ENCODE measurements around the gene TCP11.
A peak's percentile ranks its signal among the peaks of the same experiment; 100 is the strongest.

Gene TCP11

DNA sequence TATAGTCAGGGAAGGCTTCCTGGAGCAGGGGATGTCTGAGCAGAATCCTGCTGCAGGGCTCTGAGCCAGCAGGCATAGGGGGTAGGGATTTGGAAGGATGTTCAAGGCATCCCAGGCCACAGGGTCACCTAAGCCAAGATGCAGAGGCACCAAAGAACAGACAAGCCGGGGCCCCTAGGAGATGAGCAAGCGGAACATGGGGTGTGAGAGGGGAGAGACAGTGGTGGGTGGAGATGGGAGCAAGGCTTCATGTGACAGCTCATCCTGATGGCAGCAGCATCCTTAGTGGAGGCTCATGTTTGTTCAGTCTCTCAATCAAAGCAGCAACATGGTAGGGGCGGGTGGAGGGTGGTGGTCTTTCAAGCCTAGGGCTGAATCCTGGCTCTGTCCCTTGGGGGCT lies 29.8 kb upstream of the TCP11 start:
- DNase-seq, result no peak

DNA sequence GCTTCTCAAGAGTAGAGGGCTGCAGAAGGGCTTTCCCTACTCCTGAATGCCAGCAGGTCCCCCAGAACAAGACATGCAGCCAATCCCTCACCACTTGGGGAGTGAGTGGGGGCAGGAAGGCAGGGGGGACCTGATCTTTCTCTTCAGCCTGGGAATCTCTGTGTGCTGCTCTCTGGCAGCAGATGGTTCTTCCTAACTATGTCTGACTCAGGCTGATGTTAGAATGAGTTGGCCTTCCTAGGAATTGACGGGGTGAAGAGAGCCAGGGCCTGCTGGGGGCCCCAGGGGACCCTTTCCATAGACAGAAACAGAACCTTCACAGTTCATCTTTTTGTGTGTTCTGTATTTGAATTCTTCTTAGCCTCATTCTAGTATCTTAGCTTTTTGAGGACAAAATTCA lies 29.0 kb upstream of the TCP11 start:
- no peak for DNase-seq

DNA sequence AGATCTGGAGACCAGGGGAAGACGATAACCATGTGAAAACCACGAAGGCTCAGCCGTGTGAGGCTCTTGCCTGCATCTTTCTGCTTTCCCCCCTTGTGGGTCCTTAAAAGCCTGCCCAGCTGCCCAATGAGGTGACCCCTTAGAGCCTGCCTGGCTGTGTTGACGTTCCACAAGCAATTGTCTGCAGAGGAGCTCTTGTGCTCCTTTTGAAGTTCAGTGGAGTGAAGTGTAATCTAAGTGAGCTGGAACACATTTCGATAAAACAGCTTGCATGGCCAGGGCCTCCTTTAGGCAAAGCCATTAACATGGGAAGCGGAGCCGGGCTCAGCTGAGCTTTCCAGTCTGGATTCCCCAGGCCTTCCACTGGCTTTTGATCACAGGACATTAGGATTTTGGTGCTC lies 27.3 kb upstream of the TCP11 start:
- DNase-seq, result no peak

DNA sequence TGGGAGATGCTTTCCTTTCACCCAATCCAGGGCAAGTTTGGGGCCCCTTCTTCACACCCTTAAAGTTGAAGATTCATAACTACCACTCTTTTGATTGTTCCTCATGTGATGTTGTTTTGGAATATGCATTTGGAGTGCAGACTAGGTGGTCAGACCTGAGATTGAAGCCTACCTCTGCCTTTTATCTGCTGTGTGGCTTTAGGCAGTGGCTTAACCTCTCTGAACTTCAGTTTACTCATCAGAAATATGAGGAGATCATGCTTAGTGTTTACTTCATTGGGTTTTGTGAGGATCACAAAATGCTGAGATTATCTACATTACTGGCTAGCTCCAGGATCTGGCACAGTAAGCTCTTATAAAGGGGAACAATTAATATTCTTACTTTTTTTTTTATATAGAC lies 26.4 kb upstream of the TCP11 start:
- no peak for DNase-seq

DNA sequence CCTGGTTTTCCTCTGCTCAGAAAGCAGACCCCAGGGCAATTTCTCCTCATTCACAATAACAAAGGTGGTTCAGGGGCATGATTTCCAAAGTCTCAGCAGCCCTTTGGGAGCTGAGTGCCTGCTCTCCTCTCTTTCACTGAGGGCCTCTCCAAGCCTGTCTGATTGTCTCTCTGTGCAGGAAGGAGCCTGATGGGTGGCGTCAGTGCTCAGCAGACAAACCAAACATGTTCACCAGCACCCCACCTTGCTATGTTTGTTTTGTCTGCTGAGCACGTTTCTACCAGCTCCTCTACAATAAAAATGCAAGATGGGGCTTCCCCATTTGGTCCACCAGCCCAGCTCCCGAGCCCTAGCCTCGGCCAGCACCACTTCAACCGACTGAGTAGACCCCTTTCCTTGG lies 25.4 kb upstream of the TCP11 start:
- DNase-seq, result no peak

DNA sequence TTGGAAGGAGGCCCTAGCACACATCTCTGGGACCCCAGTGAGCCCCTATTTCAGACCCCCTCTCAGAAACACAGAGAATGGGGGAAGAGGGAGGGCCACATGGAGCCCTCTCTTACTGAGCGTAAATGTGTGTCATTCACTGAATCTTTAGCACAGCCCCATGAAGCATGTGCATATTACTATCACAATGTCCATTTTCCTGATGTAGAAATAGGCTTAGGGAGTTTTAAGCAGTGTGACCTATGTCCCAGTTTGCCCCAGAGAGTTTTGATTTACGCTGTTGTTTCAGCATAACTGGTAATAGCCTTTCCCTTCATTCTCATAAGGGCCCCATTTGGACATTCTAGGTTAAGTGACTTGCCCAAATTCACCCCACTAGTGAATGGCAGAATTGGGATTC lies 25.0 kb upstream of the TCP11 start:
- no peak for DNase-seq

DNA sequence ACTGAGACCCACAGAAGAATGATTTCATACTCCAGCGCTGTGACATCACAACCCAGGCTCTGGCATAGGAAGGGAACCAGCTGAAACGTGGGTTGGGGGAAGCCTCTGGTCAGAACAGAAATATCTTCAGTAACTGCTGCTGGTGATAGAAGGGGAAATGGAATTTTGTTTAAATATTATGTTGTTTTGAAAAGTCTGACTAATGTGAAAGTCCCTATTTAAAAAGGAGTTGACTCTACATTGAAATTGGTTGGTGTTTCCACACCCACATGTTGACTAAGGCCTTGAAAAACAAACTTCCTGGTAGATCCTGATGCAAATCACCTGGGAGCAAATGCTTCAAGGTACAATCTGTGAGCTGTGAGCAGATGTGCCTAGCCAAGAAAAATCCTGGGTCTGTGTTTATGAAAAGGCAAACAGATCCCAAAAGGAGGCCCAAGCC lies 24.5 kb upstream of the TCP11 start:
- DNase-seq, result no peak

DNA sequence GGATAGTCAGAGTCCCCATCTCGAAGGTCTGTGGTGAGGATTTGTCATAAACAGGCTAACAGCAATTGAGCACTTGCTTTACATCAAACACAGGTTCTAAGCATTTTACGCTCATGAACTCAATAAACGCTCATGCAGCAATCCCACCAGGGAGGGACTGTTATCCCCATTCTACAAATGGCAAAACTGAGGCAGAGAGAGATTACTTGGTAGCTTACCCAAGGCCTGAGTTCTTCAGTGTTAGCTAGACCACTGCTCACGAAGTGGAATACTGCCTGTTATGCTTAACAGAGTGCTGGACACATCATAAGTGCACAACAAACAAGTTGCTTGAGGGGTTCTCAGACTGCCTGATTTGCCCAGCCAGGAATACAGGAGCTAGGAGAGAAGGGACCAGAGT lies 23.7 kb upstream of the TCP11 start:
- no peak for DNase-seq

DNA sequence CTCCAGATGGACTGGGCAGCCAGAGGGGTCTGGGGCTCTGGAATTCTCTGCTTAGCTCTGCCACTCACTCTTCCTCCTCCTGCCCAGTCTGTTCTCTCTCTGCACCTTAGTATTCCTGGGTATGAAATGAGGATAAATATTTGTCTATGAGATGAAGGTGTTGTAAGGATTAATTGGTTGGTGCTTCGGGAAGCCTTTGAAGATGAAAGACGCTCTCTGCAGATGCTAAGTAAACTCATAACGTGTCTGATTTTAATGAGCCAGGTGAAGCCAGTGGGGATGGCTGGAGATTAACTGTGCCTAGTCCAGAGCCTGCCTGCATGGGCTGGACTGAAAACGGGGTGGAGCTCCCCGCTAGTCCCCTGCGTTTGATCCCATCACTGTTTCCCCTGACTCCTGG lies 23.1 kb upstream of the TCP11 start:
- DNase-seq, result no peak

DNA sequence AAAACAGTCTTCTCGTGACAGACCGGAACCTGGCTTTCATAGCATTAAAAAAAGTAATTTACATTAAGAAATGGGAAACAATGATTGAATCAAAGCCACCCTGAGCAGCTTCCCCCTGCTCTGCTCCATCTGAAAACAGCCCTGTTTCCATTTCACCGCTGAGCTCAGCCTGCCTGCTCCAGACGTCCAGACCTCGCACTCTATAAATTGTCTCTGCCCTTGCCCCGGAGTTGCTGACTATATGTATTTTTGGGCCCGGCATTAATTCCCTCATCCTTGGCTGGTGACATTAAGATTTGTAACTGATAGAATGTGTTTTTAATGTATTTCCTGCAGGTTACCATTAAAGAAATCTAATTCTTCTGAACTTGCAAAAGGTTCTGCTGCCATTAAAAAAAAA lies 22.7 kb upstream of the TCP11 start:
- no peak for DNase-seq

DNA sequence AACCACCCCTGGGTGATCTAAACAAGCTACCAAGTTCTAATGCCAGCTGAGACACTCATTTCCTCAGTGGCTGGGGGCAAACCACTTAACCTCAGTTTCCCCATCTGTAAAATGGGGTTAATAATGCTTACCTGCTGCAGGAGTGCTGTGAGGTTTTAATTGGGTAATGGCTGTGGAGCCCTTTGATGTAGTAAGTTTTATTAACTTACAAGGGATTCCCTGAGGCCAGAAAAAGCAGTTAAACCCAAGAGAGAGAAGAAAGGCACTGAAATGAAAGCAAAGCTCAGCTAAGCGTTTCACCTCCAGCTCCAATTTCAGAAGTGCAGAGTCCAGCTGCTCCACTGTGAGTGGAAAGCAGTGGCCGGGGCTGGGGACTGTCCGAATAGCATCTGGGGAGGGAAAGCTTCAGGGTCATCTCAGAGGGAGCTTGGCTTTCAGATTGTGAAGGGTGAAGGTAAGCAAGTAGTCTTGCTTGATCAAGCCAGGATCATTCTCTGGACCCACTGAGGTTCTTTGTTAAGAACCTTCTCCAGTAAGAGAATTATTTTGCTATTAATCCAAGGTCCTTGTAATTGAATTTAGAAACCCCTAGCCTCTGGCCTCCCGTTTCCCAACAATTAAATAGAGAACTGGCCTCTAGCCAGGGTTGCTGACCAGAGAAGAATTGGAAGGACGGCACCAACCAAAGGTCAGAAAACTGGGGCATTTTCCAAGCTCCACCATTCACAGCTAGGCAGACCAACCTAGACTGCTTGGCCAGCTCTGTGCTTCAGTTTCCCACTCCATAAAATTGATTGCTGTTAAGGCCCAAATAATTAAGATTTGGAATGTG lies 20.9 kb upstream of the TCP11 start:
- DNase-seq, result no peak

DNA sequence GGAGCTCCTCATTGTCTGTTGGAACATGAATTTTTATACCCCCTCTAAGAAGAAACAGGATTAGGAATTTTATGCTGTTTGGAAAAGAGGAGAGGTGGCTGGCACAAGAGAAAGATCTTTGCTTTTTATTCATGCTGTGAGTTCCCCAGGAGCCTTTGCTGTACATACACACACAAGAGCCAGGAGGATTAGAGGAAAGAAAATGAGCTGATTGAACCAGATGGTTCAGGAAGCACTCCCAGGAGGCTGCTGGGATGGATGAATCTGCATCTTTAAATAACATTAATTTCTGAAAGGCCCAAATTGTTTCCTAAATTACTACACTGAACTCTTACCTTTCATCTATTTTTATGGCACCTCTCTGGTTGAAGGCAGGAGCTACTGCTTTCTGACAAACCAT lies 20.1 kb upstream of the TCP11 start:
- DNase-seq, result no peak

DNA sequence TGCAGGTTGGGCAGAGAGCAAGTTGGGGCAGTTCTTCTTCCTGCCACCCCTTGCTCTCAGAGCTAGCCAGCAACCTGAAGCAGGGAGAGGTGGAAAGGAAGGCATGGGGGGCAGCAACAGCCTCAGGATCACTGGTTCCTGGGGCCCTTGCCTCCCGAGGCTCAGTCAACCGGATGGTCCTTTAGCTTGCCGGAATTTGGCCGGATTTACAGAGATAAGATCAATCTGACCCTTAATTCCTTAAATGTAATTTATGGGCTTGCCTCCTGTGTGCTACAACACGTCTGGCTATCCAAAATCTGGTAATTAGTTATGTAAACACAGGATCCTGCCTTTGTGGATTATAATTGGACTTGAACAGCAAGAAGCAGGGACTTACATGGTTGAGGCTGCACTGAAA lies 19.5 kb upstream of the TCP11 start:
- DNase-seq, result no peak

DNA sequence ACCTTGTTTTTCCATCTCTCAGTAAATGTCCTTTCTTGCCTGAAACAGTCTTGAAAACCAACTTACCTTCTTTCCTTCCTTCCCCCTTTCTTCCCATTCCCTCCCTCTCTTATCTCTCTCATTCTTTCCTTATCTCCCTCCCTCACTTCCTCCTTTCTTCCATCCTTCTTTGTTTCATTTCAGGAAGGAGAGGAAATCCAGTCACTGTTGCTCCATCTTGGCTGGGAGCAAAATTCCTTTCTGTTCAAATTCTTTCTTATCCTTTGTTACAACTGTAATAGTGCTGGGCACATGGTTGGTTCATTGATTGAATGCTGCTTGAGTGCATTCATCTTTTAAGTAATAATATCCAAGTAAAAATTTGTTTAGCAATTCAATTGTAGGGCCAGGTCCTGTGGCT lies 17.4 kb upstream of the TCP11 start:
- no peak for DNase-seq

DNA sequence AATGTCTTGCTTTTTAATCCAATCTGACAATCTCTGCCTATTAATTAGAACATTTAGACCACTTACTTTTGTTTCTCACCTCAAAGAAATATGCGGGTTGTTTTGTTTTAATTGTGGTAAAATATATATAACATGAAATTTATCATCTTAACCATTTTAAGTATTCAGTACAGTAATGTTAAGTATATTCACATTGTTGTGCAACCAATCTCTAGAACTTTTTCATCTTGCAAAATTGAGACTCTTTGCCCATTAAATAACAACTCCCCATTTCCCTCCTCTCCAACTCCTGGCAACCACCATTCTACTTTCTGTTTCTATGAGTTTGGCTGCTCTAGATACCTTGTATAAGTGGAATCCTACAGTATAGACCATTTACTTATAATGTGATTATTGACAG lies 13.8 kb upstream of the TCP11 start:
- DNase-seq, result no peak

DNA sequence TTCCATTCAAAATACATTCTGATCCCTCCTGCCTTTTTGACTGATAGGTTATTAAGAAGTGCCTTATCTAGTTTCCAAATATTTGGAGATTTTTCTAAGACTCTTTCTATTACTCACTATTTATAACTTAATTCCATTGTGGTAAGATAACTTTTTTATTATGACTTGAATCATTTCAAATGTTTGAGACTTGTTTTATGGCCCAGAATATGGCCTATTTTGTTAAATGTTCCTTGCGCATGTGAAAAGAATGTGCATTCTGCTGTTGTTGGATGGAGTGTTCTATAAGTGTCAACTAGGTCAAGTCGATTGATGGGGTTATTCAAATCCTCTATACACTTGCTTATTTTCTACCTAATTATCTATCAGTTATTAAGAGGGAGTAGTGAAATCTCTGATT lies 13.1 kb upstream of the TCP11 start:
- no peak for DNase-seq

DNA sequence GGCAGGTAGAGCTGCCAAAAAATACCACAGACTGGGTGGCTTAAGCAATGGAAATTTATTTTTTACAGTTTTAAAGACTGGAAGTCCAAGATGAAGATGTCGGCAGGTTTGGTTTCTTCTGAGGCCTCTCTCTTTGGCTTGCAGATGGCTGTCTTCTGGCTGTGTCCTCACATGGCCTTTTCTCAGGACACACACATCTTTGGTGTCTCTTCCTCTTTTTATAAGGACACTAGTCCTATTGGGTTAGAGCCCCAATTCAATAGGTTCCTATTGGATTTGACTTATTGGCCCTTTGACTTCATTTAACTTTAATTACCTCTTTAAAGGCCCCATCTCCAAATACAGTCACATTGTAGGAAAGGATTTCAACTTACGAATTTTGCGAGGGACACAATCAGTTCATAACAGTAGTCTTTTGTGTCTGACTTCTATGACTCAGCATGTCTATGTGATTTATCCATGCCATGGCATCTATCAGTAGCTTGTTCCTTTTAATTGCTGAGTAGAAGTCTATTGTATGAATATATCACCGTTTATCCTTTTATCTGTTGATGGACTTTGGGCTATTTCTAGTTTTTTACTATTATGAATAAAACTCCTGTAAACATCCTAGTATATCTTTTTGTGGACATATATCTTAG lies 11.0 kb upstream of the TCP11 start:
- DNase-seq, result no peak

DNA sequence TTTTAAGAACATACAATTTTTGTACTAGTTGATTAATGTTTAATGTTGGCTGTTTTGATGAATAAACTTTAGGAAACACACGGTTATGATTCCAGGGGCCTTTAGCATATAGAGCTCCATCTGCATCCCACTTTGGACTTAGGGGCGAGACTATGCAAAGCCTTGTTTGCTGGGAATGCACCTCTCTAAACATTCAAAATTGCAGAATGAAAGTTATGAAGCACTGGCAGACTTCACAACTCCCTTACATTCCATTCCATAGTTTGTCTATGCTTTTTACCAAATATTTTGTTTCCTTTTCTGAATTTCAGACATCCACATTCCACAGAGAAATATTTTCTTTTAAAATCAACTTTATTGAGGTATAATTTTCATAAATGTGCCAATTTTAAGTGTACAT lies 10.3 kb upstream of the TCP11 start:
- no peak for DNase-seq

DNA sequence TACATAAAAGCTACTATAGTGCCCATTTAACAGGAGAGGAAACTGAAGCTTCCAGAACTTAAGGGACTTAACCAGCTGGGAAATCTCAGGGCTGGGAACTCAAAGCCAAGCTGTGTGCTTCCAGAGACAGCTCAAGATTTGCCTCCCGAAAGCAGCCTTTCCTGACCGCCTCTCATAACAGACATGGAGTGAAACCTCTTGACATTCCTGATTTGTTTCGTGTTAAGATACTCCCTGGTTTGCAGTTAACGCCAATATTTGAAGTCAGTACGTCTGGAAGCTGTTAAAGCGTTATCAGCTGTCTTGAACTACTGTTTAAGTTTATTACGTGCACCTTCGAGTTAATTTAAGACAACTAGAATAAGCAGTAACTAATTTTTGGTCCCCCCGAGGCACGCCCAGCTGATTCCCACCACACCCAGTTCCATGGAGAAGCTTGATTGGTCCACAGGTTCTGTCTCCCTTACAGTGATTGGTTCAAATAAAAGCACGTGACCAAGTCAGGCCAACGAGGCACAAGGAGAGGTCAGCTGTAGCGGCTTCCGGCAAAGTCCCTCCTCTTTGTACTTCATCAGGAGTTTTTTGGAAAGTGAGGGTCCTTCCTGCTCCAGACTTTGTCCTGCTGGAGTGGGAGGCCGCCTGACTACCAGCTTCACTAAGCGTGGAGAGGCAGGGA lies 8.9 kb upstream of the TCP11 start:
- no peak for DNase-seq

DNA sequence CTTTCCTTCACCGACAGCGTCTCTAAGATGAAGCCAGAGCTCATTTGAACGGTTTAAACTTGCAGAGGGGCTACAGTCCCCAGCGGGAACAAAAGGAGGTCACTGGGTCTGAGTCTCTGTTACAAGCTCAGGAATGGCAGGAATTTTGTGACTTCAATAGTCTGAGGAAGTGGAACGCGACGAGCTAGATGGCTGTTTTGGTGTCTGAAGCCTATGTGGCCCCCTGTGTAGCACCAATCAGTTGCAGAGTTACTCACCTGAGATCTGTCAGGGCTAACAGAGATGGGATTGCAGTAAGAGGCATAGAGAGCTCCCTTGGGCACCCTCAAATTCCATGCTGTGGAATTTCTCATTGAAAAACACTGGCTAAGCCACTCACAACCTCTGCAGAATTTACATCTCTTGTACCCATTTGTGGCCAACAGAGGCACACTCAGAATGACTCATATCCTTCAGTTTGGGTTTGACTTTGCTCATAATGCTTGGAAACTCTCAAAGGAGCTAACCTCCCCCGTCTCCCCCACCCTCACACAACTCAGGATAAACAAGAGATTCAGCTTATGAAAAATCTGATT lies 7.1 kb upstream of the TCP11 start:
- DNase-seq, result peak; percentile 87

DNA sequence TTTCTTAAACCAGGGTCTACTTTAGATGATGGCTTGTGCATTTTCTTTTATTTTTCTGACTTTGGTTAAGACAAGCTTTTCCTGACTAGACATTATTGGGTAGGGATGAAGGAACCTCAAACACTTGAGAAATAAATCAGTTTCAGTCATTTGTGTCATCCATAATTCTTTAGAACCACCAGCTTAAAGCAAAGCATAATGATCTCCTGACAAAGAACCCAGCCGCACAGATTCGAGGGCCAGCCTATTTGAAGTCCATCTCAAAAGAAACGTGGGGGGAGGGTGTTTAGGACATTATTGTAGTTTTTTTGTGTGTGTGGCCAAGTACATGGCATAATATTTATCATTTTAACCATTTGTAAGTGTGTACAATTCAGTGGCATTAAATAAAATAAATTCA lies 6.3 kb upstream of the TCP11 start:
- DNase-seq, result no peak

DNA sequence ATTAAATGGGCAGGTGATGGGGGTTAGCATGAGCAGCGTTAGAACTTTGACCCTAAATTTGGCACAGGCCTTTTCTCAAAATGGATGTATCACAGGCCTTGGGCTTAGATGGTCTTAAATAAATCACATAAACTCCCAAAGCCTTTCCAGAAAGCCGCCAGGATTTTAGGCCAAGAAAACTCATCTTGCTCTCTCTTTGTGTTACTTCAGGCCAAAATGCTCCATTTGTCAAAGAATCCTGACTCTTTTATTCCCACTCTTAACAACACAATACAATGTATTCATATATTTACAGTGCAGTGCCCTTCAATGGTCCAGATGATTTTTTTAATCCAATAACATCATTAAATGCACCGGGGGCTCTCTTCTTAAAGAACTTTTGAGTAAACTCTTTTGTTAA lies 5.9 kb upstream of the TCP11 start:
- DNase-seq, result no peak

DNA sequence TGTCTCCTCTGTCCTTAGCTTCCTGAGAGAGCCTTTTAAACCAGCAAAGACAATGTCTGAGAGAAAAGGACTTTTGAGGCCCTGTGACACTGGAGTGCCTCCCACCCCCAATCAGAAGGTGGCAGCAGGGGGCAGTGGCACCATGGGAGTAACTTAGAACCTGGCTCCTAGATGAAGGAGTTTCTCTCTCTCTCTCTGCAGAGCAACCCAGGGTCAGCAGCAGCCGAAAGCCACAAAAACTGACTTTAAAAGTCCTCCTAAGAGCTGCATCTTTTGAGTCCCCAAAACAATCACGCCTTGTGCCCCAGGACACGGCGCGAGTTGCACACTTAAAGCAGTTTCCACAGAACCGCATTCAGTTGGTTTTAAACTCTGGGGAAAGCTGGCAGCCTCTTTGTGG lies 5.3 kb upstream of the TCP11 start:
- DNase-seq, result peak; percentile 48

DNA sequence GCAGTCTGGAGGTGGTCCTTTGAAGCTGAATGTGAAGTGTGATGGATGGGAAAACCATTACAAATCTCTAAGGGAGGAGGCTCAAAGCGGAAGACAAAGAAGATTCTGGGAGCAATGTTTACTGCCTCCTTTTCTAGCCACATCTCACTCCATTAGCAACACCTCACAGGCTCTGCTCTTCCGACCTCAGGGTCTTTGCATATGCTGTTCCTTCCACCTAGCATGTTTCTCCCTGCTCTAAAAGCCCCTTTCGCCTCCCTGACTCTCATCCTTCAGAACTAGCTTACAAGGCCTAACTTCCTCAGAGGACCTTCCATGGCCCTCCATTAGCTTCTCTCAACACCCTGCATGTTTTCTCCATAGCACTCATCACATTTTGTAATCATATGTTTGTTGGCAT lies 4.6 kb upstream of the TCP11 start:
- DNase-seq, result no peak
